H1 (cell line): ENCODE data around the gene APBA2. TPM values are rescaled to one million over a fixed set of nuclear protein-coding genes. Genes with fewer than 3 reads are reported as not detected.

Experiments used
- CTCF ChIA-PET: fragments of 300-600 bp; sonication (Branson Sonifier 250); formaldehyde crosslinking; loops from one replicate; lab custom pipeline; 2021; ENCODE audit not compliant: partially characterized antibody; lab: Charles Lee
- POLR2A ChIA-PET: fragments of 300-600 bp; sonication (Branson Sonifier 250); formaldehyde crosslinking; loops from one replicate; lab custom pipeline; 2021; ENCODE audit warnings: inconsistent platforms; ENCODE audit not compliant: partially characterized antibody; lab: Charles Lee
- DNase-seq, 2 experiments: peaks; one replicate each; pipeline versions ENCODE4 v3.0.0 to v3.0.0-alpha.2; 2010 to 2022; ENCODE audit warnings: low spot score in 2 of 2, low read depth in 1 of 2, mixed read lengths in 1 of 2
- FAIRE-seq: peaks from 2 replicates; lab custom pipeline; 2011; peaks lifted over from hg19 to GRCh38; lab: Jason Lieb, UNC
- H2AFZ ChIP-seq: 2 replicates; pipeline ENCODE4 v1.8.1; 2012; ENCODE audit warnings: low read length, inconsistent platforms
- H2AK5ac ChIP-seq: 2 replicates; pipeline ENCODE4 v1.6.1; 2013; ENCODE audit warnings: low read depth, low read length
- H2BK120ac ChIP-seq: replicated peaks from 2 replicates; pipeline ENCODE3; 2013; ENCODE audit warnings: low read depth, low read length, inconsistent platforms
- H2BK12ac ChIP-seq: 2 replicates; pipeline ENCODE4 v1.6.1; 2013; ENCODE audit warnings: low read depth, low read length
- H2BK15ac ChIP-seq: 2 replicates; pipeline ENCODE4 v1.6.1; 2013; ENCODE audit warnings: low read length
- H2BK20ac ChIP-seq: 2 replicates; pipeline ENCODE4 v1.6.1; 2013; ENCODE audit warnings: low read length
- H2BK5ac ChIP-seq: 2 replicates; pipeline ENCODE4 v1.6.1; 2013; ENCODE audit warnings: low read depth, low read length
- H3K14ac ChIP-seq: 2 replicates; pipeline ENCODE4 v1.6.1; 2013; ENCODE audit warnings: inconsistent platforms; ENCODE audit not compliant: insufficient read length
- H3K18ac ChIP-seq: 2 replicates; pipeline ENCODE4 v1.6.1; 2013; ENCODE audit warnings: low read length; ENCODE audit errors: extremely low read depth
- H3K23ac ChIP-seq: 2 replicates; pipeline ENCODE4 v1.6.1; 2013; ENCODE audit warnings: inconsistent platforms; ENCODE audit not compliant: insufficient read length
- H3K23me2 ChIP-seq: 2 replicates; pipeline ENCODE4 v1.6.1; 2013; ENCODE audit warnings: low read depth, low read length
- H3K27ac ChIP-seq: 2 replicates; pipeline ENCODE4 v1.6.1; 2011; ENCODE audit warnings: low read depth, low read length, inconsistent platforms
- H3K27me3 ChIP-seq, 4 experiments: replicated peaks in 1 of 4; 1 replicate in 1 of 4; 2 replicates in 3 of 4; pipeline versions ENCODE4 v1.6.1 to v1.8.1; 2011 to 2013; ENCODE audit warnings: low read length in 3 of 4, mild to moderate bottlenecking in 3 of 4, inconsistent platforms in 2 of 4, mixed read lengths in 2 of 4, moderate library complexity in 1 of 4; ENCODE audit not compliant: control insufficient read depth in 3 of 4, insufficient read depth in 3 of 4; ENCODE audit errors: extremely low read depth in 1 of 4
- H3K36me3 ChIP-seq, 4 experiments: 2 replicates each; pipeline versions ENCODE4 v1.6.1 to v1.8.1; 2011 to 2013; ENCODE audit warnings: mild to moderate bottlenecking in 4 of 4, low read length in 3 of 4, moderate library complexity in 2 of 4, control low read depth in 1 of 4, inconsistent platforms in 1 of 4; ENCODE audit not compliant: insufficient read depth in 4 of 4, control insufficient read depth in 2 of 4
- H3K4ac ChIP-seq: replicated peaks from 2 replicates; pipeline ENCODE3; 2013; ENCODE audit warnings: low read length, low read depth, mixed read lengths, inconsistent platforms; ENCODE audit not compliant: insufficient read length
- H3K4me1 ChIP-seq, 4 experiments: replicated peaks in 1 of 4; 1 replicate in 1 of 4; 2 replicates in 3 of 4; pipeline versions ENCODE4 v1.6.1 to v1.8.1; 2011 to 2013; ENCODE audit warnings: low read length in 3 of 4, inconsistent platforms in 2 of 4, mixed read lengths in 1 of 4; ENCODE audit not compliant: insufficient read depth in 4 of 4, control insufficient read depth in 3 of 4
- H3K4me2 ChIP-seq, 2 experiments: 2 replicates each; pipeline versions ENCODE4 v1.6.1 to v1.8.1; 2011 to 2013; ENCODE audit warnings: low read depth in 2 of 2, low read length in 2 of 2, control low read depth in 1 of 2, inconsistent platforms in 1 of 2, mild to moderate bottlenecking in 1 of 2; ENCODE audit not compliant: insufficient read depth in 1 of 2
- H3K4me3 ChIP-seq, 4 experiments: fragments of 200-600, 300-600 bp in 1 of 4; sonication (generic), shearing (Covaris generic), sonication (Bioruptor Twin) in 1 of 4; 2 replicates each; pipeline versions ENCODE4 v1.5.1 to v1.8.1; 2011 to 2016; ENCODE audit warnings: low read length in 4 of 4, low read depth in 3 of 4, control low read depth in 2 of 4, inconsistent platforms in 2 of 4, mild to moderate bottlenecking in 2 of 4, mixed read lengths in 1 of 4, moderate library complexity in 1 of 4; ENCODE audit not compliant: insufficient read depth in 2 of 4; ENCODE audit errors: extremely low read depth in 1 of 4
- H3K56ac ChIP-seq: replicated peaks from 2 replicates; pipeline ENCODE3; 2013; ENCODE audit warnings: low read depth, mild to moderate bottlenecking, mixed read lengths, low read length, inconsistent platforms; ENCODE audit not compliant: insufficient read length
- H3K79me1 ChIP-seq: 2 replicates; pipeline ENCODE4 v1.6.1; 2013; ENCODE audit warnings: low read depth, low read length, control low read depth
- H3K79me2 ChIP-seq, 2 experiments: 2 replicates each; pipeline versions ENCODE4 v1.6.1 to v1.8.1; 2012 to 2013; ENCODE audit warnings: low read length in 2 of 2, mild to moderate bottlenecking in 2 of 2, inconsistent platforms in 1 of 2; ENCODE audit not compliant: insufficient read depth in 2 of 2, control insufficient read depth in 1 of 2
- H3K9ac ChIP-seq, 4 experiments: replicated peaks in 1 of 4; 1 replicate in 1 of 4; 2 replicates in 3 of 4; pipeline versions ENCODE4 v1.6.1 to v1.8.1; 2011 to 2013; ENCODE audit warnings: low read depth in 3 of 4, low read length in 3 of 4, control low read depth in 2 of 4, mild to moderate bottlenecking in 2 of 4, moderate library complexity in 2 of 4, inconsistent platforms in 1 of 4; ENCODE audit errors: extremely low read depth in 1 of 4
- H3K9me3 ChIP-seq, 2 experiments: 2 replicates each; pipeline versions ENCODE4 v1.6.1 to v1.8.1; 2012 to 2013; ENCODE audit warnings: mild to moderate bottlenecking in 2 of 2, moderate library complexity in 2 of 2, control low read depth in 1 of 2, inconsistent platforms in 1 of 2, low read depth in 1 of 2, low read length in 1 of 2, mixed read lengths in 1 of 2; ENCODE audit not compliant: insufficient read depth in 2 of 2
- H4K20me1 ChIP-seq, 2 experiments: replicated peaks in 1 of 2; 2 replicates each; pipeline versions ENCODE3 to v1.8.1; 2011 to 2013; ENCODE audit warnings: inconsistent platforms in 2 of 2, low read length in 2 of 2, mild to moderate bottlenecking in 1 of 2; ENCODE audit not compliant: insufficient read depth in 2 of 2, control insufficient read depth in 1 of 2
- H4K5ac ChIP-seq: 2 replicates; pipeline ENCODE4 v1.6.1; 2013; ENCODE audit warnings: low read length, low read depth, mixed read lengths, inconsistent platforms; ENCODE audit not compliant: insufficient read length
- H4K8ac ChIP-seq: 2 replicates; pipeline ENCODE4 v1.8.0; 2013; ENCODE audit warnings: mild to moderate bottlenecking, moderate library complexity, low read length, inconsistent platforms; ENCODE audit not compliant: insufficient read depth; ENCODE audit errors: extremely low read depth
- H4K91ac ChIP-seq: replicated peaks from 2 replicates; pipeline ENCODE3; 2013; ENCODE audit warnings: low read length, mixed read lengths, inconsistent platforms; ENCODE audit not compliant: insufficient read length
- BCL11A ChIP-seq, 2 experiments: IDR thresholded peaks; one replicate each; pipeline ENCODE4 v1.6.1; 2011; ENCODE audit warnings: low read depth in 2 of 2, low read length in 2 of 2, mild to moderate bottlenecking in 2 of 2
- CBX8 ChIP-seq: fragments of 300-800, 300-1000 bp; sonication (generic); IDR thresholded peaks from 2 replicates; pipeline ENCODE4 v1.7.1; 2016; ENCODE audit warnings: low read depth, low read length, borderline replicate concordance
- CEBPB ChIP-seq: IDR thresholded peaks from 2 replicates; pipeline ENCODE4 v1.6.1; 2012; ENCODE audit warnings: low read depth, low read length
- CREB1 ChIP-seq: IDR thresholded peaks from 2 replicates; pipeline ENCODE4 v1.6.1; 2012; ENCODE audit warnings: inconsistent platforms
- EP300 ChIP-seq, 2 experiments: IDR thresholded peaks; 1 replicate in 1 of 2; 2 replicates in 1 of 2; pipeline ENCODE4 v1.6.1; 2011 to 2012; ENCODE audit warnings: low read depth in 2 of 2, low read length in 2 of 2, mild to moderate bottlenecking in 2 of 2, borderline replicate concordance in 1 of 2, inconsistent platforms in 1 of 2, moderate library complexity in 1 of 2
- KDM5A ChIP-seq: fragments of 200-600 bp; IDR thresholded peaks from 2 replicates; pipeline ENCODE4 v1.7.1; 2012; ENCODE audit warnings: mild to moderate bottlenecking, low read length, inconsistent platforms, mixed read lengths
- NANOG ChIP-seq: IDR thresholded peaks from 2 replicates; pipeline ENCODE4 v1.6.1; 2011; ENCODE audit warnings: low read length, low read depth, mild to moderate bottlenecking, inconsistent platforms; ENCODE audit not compliant: insufficient read depth, poor library complexity, severe bottlenecking
- NRF1 ChIP-seq: IDR thresholded peaks from 2 replicates; pipeline ENCODE4 v1.6.1; 2011; ENCODE audit warnings: mild to moderate bottlenecking, low read depth, low read length, improper control_type of control experiment
- SP4 ChIP-seq: IDR thresholded peaks from 2 replicates; pipeline ENCODE4 v1.6.1; 2012; ENCODE audit warnings: low read length, inconsistent platforms
- TBP ChIP-seq: IDR thresholded peaks from 2 replicates; pipeline ENCODE4 v1.6.1; 2011; ENCODE audit warnings: low read depth, low read length, improper control_type of control experiment
- WGBS, 2 experiments: shearing (Covaris generic) in 1 of 2; methylation state at CpG; one replicate each; pipeline versions ENCODE4 v1.1.6 to v1.1.7; 2013 to 2015; ENCODE audit warnings: low lambda C conversion rate in 2 of 2, mixed read lengths in 2 of 2, inconsistent platforms in 1 of 2, low coverage in 1 of 2, missing lambda C conversion rate in 1 of 2; ENCODE audit not compliant: insufficient replicate concordance in 2 of 2, insufficient coverage in 1 of 2, insufficient read length in 1 of 2; ENCODE audit errors: extremely low coverage in 1 of 2, missing lambda C conversion rate in 1 of 2; 5-methylcytosine and 5-hydroxymethylcytosine counted together
- polyA plus RNA-seq, 7 experiments: library from polyadenylated mRNA; depleted of rRNA in 3 of 7; stranded (reverse) in 5 of 7; unstranded in 2 of 7; fragments of >200 nt in 5 of 7; fragments of 200-250 nt in 2 of 7; gene quantifications; 1 replicate in 5 of 7; 2 replicates in 1 of 7; 4 replicates in 1 of 7; pipeline versions ENCODE4 v1.2.1 to v1.2.3, GENCODE V29; 2011 to 2013; ENCODE audit warnings: missing spikeins in 2 of 7, mixed read lengths in 2 of 7
- total RNA-seq: library from RNA; stranded (reverse); fragmentation: NEBNext Ultra II Directional; extraction: Animal tissue kit (Norgen Biotek cat#: 25700); gene quantifications from 2 replicates; pipeline ENCODE4 v1.2.1, GENCODE V29; 2021
- TF ChIP-seq, protein P1 (sequence below): IDR thresholded peaks from 2 replicates; pipeline ENCODE4 v1.6.1; 2011; ENCODE audit warnings: low read depth, mild to moderate bottlenecking, low read length; ENCODE audit not compliant: insufficient read depth

Gene APBA2
- total and polyA plus RNA-seq, 2 of the 8 experiments (the other 6 are each of a cell fraction or from before 2014, with no cell fraction given), result 15.5 to 19.0 TPM

GRCh38 chr15:29046281-29046810 is 160.6 kb downstream of the APBA2 start:
- no peak for FAIRE-seq
- Histone ChIP-seq H3K27me3 (no peaks in the 10 kb centered on the region), H3K79me2 (no peaks in the 10 kb centered on the region), H3K14ac (no peak overlapping the region), H2BK20ac (no peak overlapping the region), H3K4me1 (peaks cover 0 to 4% (median 0%) of the 10 kb centered on the region in 4 experiments; a peak in 1 of 7 replicates), H3K23ac (no peak overlapping the region), H2AK5ac (no peak overlapping the region; the same call in 1 of the 2 replicates), H2BK12ac (no peak overlapping the region), H4K5ac (no peak overlapping the region), H2BK120ac (no peak overlapping the region), H3K27ac (no peak overlapping the region), H2BK15ac (no peak overlapping the region), H3K4me2 (no peak overlapping the region), H2BK5ac (no peak overlapping the region), H3K23me2 (no peaks in the 10 kb centered on the region), H3K36me3 (no peaks in the 10 kb centered on the region), H3K56ac (no peak overlapping the region), H2AFZ (no peak overlapping the region), H4K8ac (no peak overlapping the region; the same call in 1 of the 2 replicates), H3K4ac (no peak overlapping the region), H4K20me1 (no peaks in the 10 kb centered on the region), H3K9me3 (no peaks in the 10 kb centered on the region), H4K91ac (no peak overlapping the region), H3K4me3 (no peak overlapping the region), H3K9ac (no peak overlapping the region), H3K18ac (no peak overlapping the region), H3K79me1 (no peaks in the 10 kb centered on the region; the same call in 1 of the 2 replicates)
- POLR2A ChIA-PET, result no interaction called here
- no peak for DNase-seq
- CTCF ChIA-PET, result interaction anchor here (0.7 to 2.0 kb wide), 2 partner anchors 42 to 44 kb away, joined by 3 to 9 read pairs; no protein-coding TSS in a partner anchor
- WGBS, 2 experiments, result 79% methylated on average over 4 of the region's 4 CpGs; no CpG with 5 or more reads in 1 of the 2 experiments
- no peak for TF ChIP-seq SP4
- no peak for TF ChIP-seq CEBPB
- TF ChIP-seq, protein P1, sequence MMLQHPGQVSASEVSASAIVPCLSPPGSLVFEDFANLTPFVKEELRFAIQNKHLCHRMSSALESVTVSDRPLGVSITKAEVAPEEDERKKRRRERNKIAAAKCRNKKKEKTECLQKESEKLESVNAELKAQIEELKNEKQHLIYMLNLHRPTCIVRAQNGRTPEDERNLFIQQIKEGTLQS, result no peak
- TF ChIP-seq TBP, result no peak
- TF ChIP-seq NANOG, result no peak
- TF ChIP-seq CBX8, result no peak
- no peak for TF ChIP-seq CREB1
- TF ChIP-seq NRF1, result no peak
- TF ChIP-seq BCL11A (IDR thresholded peaks at IDR 0.05; ENCODE audit: low read depth in 2 of 2, low read length in 2 of 2), result no peak
- TF ChIP-seq EP300 (IDR thresholded peaks at IDR 0.05; ENCODE audit: borderline replicate concordance in 1 of 2, low read depth in 2 of 2, low read length in 2 of 2), result no peak
- no peak for TF ChIP-seq KDM5A
